ENCODE data around the gene INTS11. TPM values are rescaled to one million over a fixed set of nuclear protein-coding genes. Genes with fewer than 3 reads are reported as not detected.
A peak's percentile ranks its signal among the peaks of the same experiment; 100 is the strongest.

Gene INTS11
- total and polyA plus RNA-seq, 5 donors from 2014 or later: 66.2 to 138 (median 69.2) TPM

GRCh38 chr1:1340185-1340584 is 15.7 kb upstream of the INTS11 start:
- H3K27ac Mint-ChIP-seq: no peak overlapping the region
- no peaks in the 10 kb centered on the region for H3K4me1 ChIP-seq (ENCODE audit: control insufficient read depth, insufficient read depth, low read length, poor library complexity, severe bottlenecking)
- H3K27ac ChIP-seq (ENCODE audit: insufficient read depth, low read length, poor library complexity, severe bottlenecking): no peak overlapping the region
- DNase-seq (no peak), ATAC-seq (ENCODE audit: low read depth in 2 of 2) (no peak)
- peaks cover 3% of the 10 kb centered on the region for H3K36me3 ChIP-seq (ENCODE audit: control insufficient read depth, insufficient read depth, low read length)
- H3K27me3 Mint-ChIP-seq: no peaks in the 10 kb centered on the region
- no peak overlapping the region for H3K4me3 Mint-ChIP-seq
- peaks cover 10% of the 10 kb centered on the region for H3K36me3 Mint-ChIP-seq
- H3K9me3 Mint-ChIP-seq: peaks cover 0 to 2% (median 0%) of the 10 kb centered on the region in 7 donors
- H3K4me3 ChIP-seq (ENCODE audit: low read depth, low read length): no peak overlapping the region
- H3K27me3 ChIP-seq (ENCODE audit: control insufficient read depth, insufficient read depth, low read length): no peaks in the 10 kb centered on the region
- no peaks in the 10 kb centered on the region for H3K4me1 Mint-ChIP-seq
- no peaks in the 10 kb centered on the region for H3K9me3 ChIP-seq (ENCODE audit: control insufficient read depth in 2 of 2, low read length in 2 of 2)

- no peaks in the 10 kb centered on the region for H3K4me1 Mint-ChIP-seq
- H3K36me3 ChIP-seq (ENCODE audit: control insufficient read depth, insufficient read depth, low read length): peaks cover 3% of the 10 kb centered on the region
- ATAC-seq (ENCODE audit: low read depth in 2 of 2): no peak
- peaks cover 10% of the 10 kb centered on the region for H3K36me3 Mint-ChIP-seq
- peaks cover 0 to 2% (median 0%) of the 10 kb centered on the region in 7 donors for H3K9me3 Mint-ChIP-seq
- DNase-seq: no peak
- H3K27me3 ChIP-seq (ENCODE audit: control insufficient read depth, insufficient read depth, low read length): no peaks in the 10 kb centered on the region
- no peak overlapping the region for H3K4me3 ChIP-seq (ENCODE audit: low read depth, low read length)
- no peak overlapping the region for H3K27ac Mint-ChIP-seq
- H3K4me3 Mint-ChIP-seq: no peak overlapping the region
- H3K27ac ChIP-seq (ENCODE audit: insufficient read depth, low read length, poor library complexity, severe bottlenecking): no peak overlapping the region
- H3K9me3 ChIP-seq (ENCODE audit: control insufficient read depth in 2 of 2, low read length in 2 of 2): no peaks in the 10 kb centered on the region
- no peaks in the 10 kb centered on the region for H3K4me1 ChIP-seq (ENCODE audit: control insufficient read depth, insufficient read depth, low read length, poor library complexity, severe bottlenecking)
- H3K27me3 Mint-ChIP-seq: no peaks in the 10 kb centered on the region
Measured at GRCh38 chr1:1338278-1338677, 13.8 kb upstream of the INTS11 start.

- Mint-ChIP-seq H3K4me3 (no peak overlapping the region), H3K9me3 (peaks cover 0 to 2% (median 0%) of the 10 kb centered on the region in 7 donors), H3K27ac (no peak overlapping the region), H3K36me3 (peaks cover 10% of the 10 kb centered on the region), H3K27me3 (no peaks in the 10 kb centered on the region), H3K4me1 (no peaks in the 10 kb centered on the region)
- H3K36me3 ChIP-seq (ENCODE audit: control insufficient read depth, insufficient read depth, low read length): peaks cover 3% of the 10 kb centered on the region
- ATAC-seq (ENCODE audit: low read depth in 2 of 2): no peak
- no peaks in the 10 kb centered on the region for H3K4me1 ChIP-seq (ENCODE audit: control insufficient read depth, insufficient read depth, low read length, poor library complexity, severe bottlenecking)
- no peaks in the 10 kb centered on the region for H3K9me3 ChIP-seq (ENCODE audit: control insufficient read depth in 2 of 2, low read length in 2 of 2)
- H3K27me3 ChIP-seq (ENCODE audit: control insufficient read depth, insufficient read depth, low read length): no peaks in the 10 kb centered on the region
- no peak for DNase-seq
- no peak overlapping the region for H3K27ac ChIP-seq (ENCODE audit: insufficient read depth, low read length, poor library complexity, severe bottlenecking)
- H3K4me3 ChIP-seq (ENCODE audit: low read depth, low read length): no peak overlapping the region
Measured at GRCh38 chr1:1337793-1338147, 13.3 kb upstream of the INTS11 start.

- no peak for ATAC-seq (ENCODE audit: low read depth in 2 of 2)
- no peaks in the 10 kb centered on the region for H3K4me1 Mint-ChIP-seq
- H3K4me3 Mint-ChIP-seq: no peak overlapping the region
- no peak overlapping the region for H3K27ac Mint-ChIP-seq
- peaks cover 0 to 2% (median 0%) of the 10 kb centered on the region in 7 donors for H3K9me3 Mint-ChIP-seq
- Histone ChIP-seq H3K36me3 (ENCODE audit: control insufficient read depth, insufficient read depth, low read length) (peaks cover 3% of the 10 kb centered on the region), H3K4me3 (ENCODE audit: low read depth, low read length) (no peak overlapping the region), H3K4me1 (ENCODE audit: control insufficient read depth, insufficient read depth, low read length, poor library complexity, severe bottlenecking) (no peaks in the 10 kb centered on the region), H3K27ac (ENCODE audit: insufficient read depth, low read length, poor library complexity, severe bottlenecking) (no peak overlapping the region), H3K27me3 (ENCODE audit: control insufficient read depth, insufficient read depth, low read length) (no peaks in the 10 kb centered on the region), H3K9me3 (ENCODE audit: control insufficient read depth in 2 of 2, low read length in 2 of 2) (no peaks in the 10 kb centered on the region)
- no peak for DNase-seq
- no peaks in the 10 kb centered on the region for H3K27me3 Mint-ChIP-seq
- H3K36me3 Mint-ChIP-seq: peaks cover 10% of the 10 kb centered on the region
Measured at GRCh38 chr1:1336931-1337792, 12.7 kb upstream of the INTS11 start.

GRCh38 chr1:1336446-1336845 is 12.0 kb upstream of the INTS11 start:
- Histone ChIP-seq H3K4me3 (ENCODE audit: low read depth, low read length) (no peak overlapping the region), H3K27me3 (ENCODE audit: control insufficient read depth, insufficient read depth, low read length) (no peaks in the 10 kb centered on the region), H3K36me3 (ENCODE audit: control insufficient read depth, insufficient read depth, low read length) (peaks cover 3% of the 10 kb centered on the region), H3K27ac (ENCODE audit: insufficient read depth, low read length, poor library complexity, severe bottlenecking) (no peak overlapping the region), H3K9me3 (ENCODE audit: control insufficient read depth in 2 of 2, low read length in 2 of 2) (no peaks in the 10 kb centered on the region), H3K4me1 (ENCODE audit: control insufficient read depth, insufficient read depth, low read length, poor library complexity, severe bottlenecking) (no peaks in the 10 kb centered on the region)
- Mint-ChIP-seq H3K27ac (no peak overlapping the region), H3K4me3 (no peak overlapping the region), H3K9me3 (peaks cover 0 to 2% (median 0%) of the 10 kb centered on the region in 7 donors), H3K36me3 (peaks cover 10% of the 10 kb centered on the region), H3K4me1 (no peaks in the 10 kb centered on the region), H3K27me3 (no peaks in the 10 kb centered on the region)
- DNase-seq: no peak
- ATAC-seq (ENCODE audit: low read depth in 2 of 2): no peak

- peak overlapping the region in 1 of 3 donors; percentile 43 for H3K27ac Mint-ChIP-seq
- H3K4me1 ChIP-seq (ENCODE audit: control insufficient read depth, insufficient read depth, low read length, poor library complexity, severe bottlenecking): no peaks in the 10 kb centered on the region
- no peaks in the 10 kb centered on the region for H3K4me1 Mint-ChIP-seq
- no peaks in the 10 kb centered on the region for H3K27me3 Mint-ChIP-seq
- H3K36me3 Mint-ChIP-seq: peaks cover 5% of the 10 kb centered on the region
- no peak for ATAC-seq (ENCODE audit: low read depth in 2 of 2)
- no peak overlapping the region for H3K4me3 ChIP-seq (ENCODE audit: low read depth, low read length)
- H3K9me3 ChIP-seq (ENCODE audit: control insufficient read depth in 2 of 2, low read length in 2 of 2): no peaks in the 10 kb centered on the region
- peaks cover 0 to 2% (median 0%) of the 10 kb centered on the region in 7 donors for H3K9me3 Mint-ChIP-seq
- peaks cover 3% of the 10 kb centered on the region for H3K36me3 ChIP-seq (ENCODE audit: control insufficient read depth, insufficient read depth, low read length)
- H3K27me3 ChIP-seq (ENCODE audit: control insufficient read depth, insufficient read depth, low read length): no peaks in the 10 kb centered on the region
- H3K27ac ChIP-seq (ENCODE audit: insufficient read depth, low read length, poor library complexity, severe bottlenecking): no peak overlapping the region
- no peak for DNase-seq
- H3K4me3 Mint-ChIP-seq: no peak overlapping the region
Measured at GRCh38 chr1:1335792-1336248, 11.4 kb upstream of the INTS11 start.

- Mint-ChIP-seq H3K4me3 (peak overlapping the region in 1 of 4 donors; percentile 38), H3K27ac (peak overlapping the region in 1 of 3 donors; percentile 43)
Measured at GRCh38 chr1:1335283-1335682, 10.8 kb upstream of the INTS11 start.

DNA sequence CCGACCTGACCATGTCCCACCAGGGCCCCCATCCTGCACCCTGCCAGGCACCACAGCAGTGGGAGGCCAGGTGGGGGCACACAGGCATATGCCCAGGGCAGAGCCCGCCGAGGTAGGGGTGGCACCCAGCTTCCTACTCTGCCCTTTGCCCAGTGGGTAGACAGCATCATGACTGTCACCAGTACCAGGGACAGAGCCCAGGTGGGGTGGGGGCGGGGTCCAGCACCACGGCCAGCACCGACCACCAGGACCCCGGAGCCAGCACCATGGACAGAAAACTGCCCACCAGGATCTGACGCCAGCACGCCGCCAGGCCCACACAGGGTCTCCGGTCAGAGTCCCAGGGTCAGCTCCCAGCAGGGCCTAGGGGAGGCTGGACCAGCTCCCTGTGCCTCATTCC is 10.4 kb upstream of the INTS11 start:
- H3K27me3 Mint-ChIP-seq: no peaks in the 10 kb centered on the region
- peak overlapping the region in 1 of 4 donors; percentile 38 for H3K4me3 Mint-ChIP-seq
- H3K9me3 Mint-ChIP-seq: peaks cover 0 to under 1% (median 0%) of the 10 kb centered on the region in 7 donors
- Histone ChIP-seq H3K9me3 (ENCODE audit: control insufficient read depth in 2 of 2, low read length in 2 of 2) (no peaks in the 10 kb centered on the region), H3K27ac (ENCODE audit: insufficient read depth, low read length, poor library complexity, severe bottlenecking) (no peak overlapping the region), H3K27me3 (ENCODE audit: control insufficient read depth, insufficient read depth, low read length) (no peaks in the 10 kb centered on the region), H3K4me1 (ENCODE audit: control insufficient read depth, insufficient read depth, low read length, poor library complexity, severe bottlenecking) (no peaks in the 10 kb centered on the region), H3K4me3 (ENCODE audit: low read depth, low read length) (no peak overlapping the region), H3K36me3 (ENCODE audit: control insufficient read depth, insufficient read depth, low read length) (peaks cover 3% of the 10 kb centered on the region)
- no peak for ATAC-seq (ENCODE audit: low read depth in 2 of 2)
- no peaks in the 10 kb centered on the region for H3K4me1 Mint-ChIP-seq
- no peak for DNase-seq
- H3K27ac Mint-ChIP-seq: no peak overlapping the region
- no peaks in the 10 kb centered on the region for H3K36me3 Mint-ChIP-seq

More at GRCh38 chr1:1335283-1335682, 10.8 kb upstream of the INTS11 start:
- ATAC-seq (ENCODE audit: low read depth in 2 of 2): no peak
- Mint-ChIP-seq H3K36me3 (no peaks in the 10 kb centered on the region), H3K4me1 (no peaks in the 10 kb centered on the region), H3K9me3 (peaks cover 0 to 2% (median 0%) of the 10 kb centered on the region in 7 donors), H3K27me3 (no peaks in the 10 kb centered on the region)
- no peaks in the 10 kb centered on the region for H3K4me1 ChIP-seq (ENCODE audit: control insufficient read depth, insufficient read depth, low read length, poor library complexity, severe bottlenecking)
- H3K27ac ChIP-seq (ENCODE audit: insufficient read depth, low read length, poor library complexity, severe bottlenecking): no peak overlapping the region
- peaks cover 3% of the 10 kb centered on the region for H3K36me3 ChIP-seq (ENCODE audit: control insufficient read depth, insufficient read depth, low read length)
- no peak for DNase-seq
- no peak overlapping the region for H3K4me3 ChIP-seq (ENCODE audit: low read depth, low read length)
- H3K27me3 ChIP-seq (ENCODE audit: control insufficient read depth, insufficient read depth, low read length): no peaks in the 10 kb centered on the region
- no peaks in the 10 kb centered on the region for H3K9me3 ChIP-seq (ENCODE audit: control insufficient read depth in 2 of 2, low read length in 2 of 2)

All from CD4-positive, CD25-positive, alpha-beta regulatory T cell (primary cell).